Stimulated activated CD4-positive, alpha-beta T cell treated with anti-CD3 and anti-CD28 coated beads, TNF-alpha, amount 100 ng/mL, for 48 hours (primary cell): Measurements from ENCODE around the gene WNT16.
"Not testable (repeated sequence)": the region's sequence is repeated elsewhere in the genome, so short reads cannot be mapped to it uniquely, and the experiment has no call there.

Experiments used
- DNase-seq, 3 donors: peaks; one replicate each; pipeline ENCODE4 v3.0.0-alpha.2; 2020; ENCODE audit warnings: low read depth in 3 of 3

The WNT16 gene

DNA sequence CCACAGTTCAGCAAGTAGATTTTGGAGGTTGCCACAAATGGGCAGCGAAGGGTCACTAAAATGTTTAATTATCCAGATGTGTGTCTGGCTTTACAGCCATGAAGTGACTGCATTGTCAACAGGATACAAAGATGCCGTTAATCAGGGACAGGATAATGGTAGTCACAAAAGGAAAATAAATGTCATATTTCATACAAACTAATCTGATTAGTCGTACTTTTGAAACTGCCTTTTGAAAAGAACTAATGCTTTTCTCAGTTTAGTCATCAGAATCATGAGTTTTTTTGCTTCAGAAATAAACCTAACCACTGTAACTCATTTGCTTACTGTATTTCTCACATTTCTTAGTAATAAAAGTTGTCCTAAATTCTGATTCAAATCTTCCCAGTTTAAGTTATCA, 22.2 kb upstream of the WNT16 start:
- DNase-seq: no peak

- DNase-seq: no peak
Measured at GRCh38 chr7:121307021-121307574, 21.7 kb upstream of the WNT16 start.

- DNase-seq: no peak
Measured at GRCh38 chr7:121313220-121313792, 15.5 kb upstream of the WNT16 start.

GRCh38 chr7:121313793-121314676, 14.8 kb upstream of the WNT16 start:
- DNase-seq: no peak

DNA sequence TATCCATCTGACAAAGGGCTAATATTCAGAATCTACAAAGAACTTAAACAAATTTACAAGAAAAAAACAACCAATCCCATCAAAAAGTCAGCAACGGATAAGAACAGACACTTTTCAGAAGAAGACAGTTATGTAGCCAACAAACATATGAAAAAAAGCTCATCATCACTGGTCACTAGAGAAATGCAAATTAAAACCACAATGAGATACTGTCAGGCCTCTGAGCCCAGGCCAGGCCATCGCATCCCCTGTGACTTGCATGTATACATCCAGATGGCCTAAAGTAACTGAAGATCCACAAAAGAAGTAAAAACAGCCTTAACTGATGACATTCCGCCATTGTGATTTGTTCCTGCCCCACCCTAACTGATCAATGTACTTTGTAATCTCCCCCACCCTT, 13.6 kb upstream of the WNT16 start:
- not testable (repeated sequence) for DNase-seq

DNA sequence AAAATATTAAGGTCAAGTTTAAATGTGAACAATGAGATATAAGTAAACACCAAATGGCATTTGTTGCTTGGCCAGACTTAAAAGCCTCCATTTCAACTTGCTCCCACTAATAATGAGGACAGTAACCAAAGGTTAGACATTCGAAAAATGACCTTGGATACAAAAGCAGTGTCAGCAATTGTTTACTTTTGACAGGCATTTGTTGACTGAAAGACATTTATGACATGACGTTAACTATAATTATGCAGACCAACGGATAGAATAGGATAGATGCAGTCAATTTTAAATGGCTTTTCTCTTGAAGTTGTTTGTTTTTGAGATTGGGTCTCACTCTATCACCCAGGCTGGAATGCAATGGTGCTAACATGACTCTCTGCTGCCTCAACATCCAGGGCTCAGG, 6.3 kb upstream of the WNT16 start:
- no peak for DNase-seq

GRCh38 chr7:121323515-121324302, 5.1 kb upstream of the WNT16 start:
- DNase-seq: no peak

- DNase-seq: no peak
Measured at GRCh38 chr7:121327671-121328070, 1.1 kb upstream of the WNT16 start.

GRCh38 chr7:121329191-121330052, 622 bp downstream of the WNT16 start:
- DNase-seq: peak in 1 of 3 donors; percentile 13

DNA sequence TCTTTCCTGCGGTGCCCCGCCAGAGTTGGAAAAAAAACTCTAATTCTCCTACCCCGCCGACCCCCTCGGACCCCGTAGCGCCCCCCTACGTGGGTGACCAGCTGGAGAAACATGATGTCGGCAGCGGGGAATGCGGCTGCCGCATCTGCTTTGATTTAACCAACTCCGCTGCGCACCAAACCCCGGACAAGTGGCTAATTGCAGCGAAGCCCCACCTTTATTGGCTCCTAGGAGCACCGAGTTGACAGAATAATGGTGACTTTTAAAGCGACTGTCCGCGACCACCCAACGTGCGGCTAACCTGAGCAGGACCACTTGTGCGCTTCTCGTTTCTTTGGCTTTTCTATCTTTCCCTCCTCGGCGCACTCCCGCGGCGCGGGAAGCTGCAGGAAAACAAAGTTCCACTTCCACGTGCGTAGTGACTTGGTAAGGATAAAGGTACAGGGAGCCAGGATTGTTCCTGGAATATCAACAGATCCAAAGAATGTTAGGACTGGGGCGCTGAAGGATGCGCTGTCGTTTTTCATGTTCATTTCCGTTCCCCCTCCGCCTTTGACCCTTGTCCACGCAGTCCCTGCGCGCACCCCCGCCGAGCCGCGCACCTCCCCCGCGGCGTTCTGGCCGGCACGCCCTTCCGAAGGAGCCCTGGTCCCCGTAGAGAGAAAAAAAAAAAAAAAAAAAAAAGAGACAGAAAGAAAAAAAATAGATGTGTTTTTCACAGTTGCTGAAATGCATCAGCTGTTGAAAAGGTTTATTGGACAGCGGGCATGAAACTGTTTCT, 1.4 kb downstream of the WNT16 start:
- DNase-seq: no peak

GRCh38 chr7:121331048-121331447, 2.2 kb downstream of the WNT16 start:
- DNase-seq: no peak

GRCh38 chr7:121331574-121331973, 2.8 kb downstream of the WNT16 start:
- DNase-seq: no peak

GRCh38 chr7:121334376-121334775, 5.6 kb downstream of the WNT16 start:
- DNase-seq: no peak

DNA sequence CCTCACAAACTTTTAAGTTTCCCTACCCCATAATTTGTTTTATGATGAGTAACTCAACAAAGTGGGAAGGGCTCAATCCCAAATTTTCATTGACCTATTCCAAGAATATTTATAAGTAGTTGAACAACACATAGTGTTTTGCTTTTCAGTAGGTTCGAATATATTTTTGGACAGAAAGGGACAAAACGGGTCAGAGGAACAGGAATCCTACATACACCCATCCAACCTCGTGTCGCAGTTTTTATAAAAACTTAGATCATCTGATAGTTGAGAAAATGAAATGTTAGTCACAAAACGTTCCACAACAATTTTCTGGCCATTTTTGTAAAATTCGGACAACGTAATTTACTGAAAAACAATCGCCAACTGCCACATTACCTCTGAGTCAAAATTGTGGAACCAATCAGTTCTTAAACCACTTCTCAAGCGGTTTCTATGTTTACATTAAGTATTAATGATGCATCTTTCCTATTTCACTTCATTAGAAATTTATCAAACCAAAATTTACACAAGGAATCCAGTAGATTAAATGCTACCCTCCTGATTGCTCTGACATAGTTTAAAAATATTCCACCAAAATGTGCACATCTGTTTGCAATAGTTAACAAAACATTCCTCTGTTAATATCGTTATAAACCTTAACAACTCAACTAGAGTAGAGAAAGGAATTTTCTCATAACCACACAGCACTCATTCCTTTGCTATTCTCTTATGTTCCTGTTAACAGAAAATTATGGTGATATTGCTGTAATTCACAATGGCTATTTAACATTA, 6.3 kb downstream of the WNT16 start:
- no peak for DNase-seq

- no peak for DNase-seq
Measured at GRCh38 chr7:121336579-121336978, 7.8 kb downstream of the WNT16 start.

DNA sequence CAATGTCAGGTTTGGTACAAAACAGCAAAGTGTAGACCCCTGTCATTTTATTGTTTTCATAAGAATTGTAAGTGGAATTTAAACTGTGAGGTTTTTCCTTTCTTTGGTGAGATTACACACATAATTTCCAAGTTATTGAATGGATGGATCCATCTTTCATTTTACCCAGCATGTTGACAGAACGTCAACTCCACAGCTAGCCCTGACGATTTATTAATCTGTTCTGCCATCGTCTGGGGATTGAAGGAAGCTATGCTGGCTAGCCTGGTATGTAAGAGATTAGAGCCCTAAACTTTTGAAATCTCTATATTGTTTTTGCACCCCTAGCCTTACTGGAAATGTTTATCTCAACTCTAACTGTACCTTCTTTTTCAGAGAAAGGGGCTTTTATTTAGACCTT, 8.6 kb downstream of the WNT16 start:
- no peak for DNase-seq

DNA sequence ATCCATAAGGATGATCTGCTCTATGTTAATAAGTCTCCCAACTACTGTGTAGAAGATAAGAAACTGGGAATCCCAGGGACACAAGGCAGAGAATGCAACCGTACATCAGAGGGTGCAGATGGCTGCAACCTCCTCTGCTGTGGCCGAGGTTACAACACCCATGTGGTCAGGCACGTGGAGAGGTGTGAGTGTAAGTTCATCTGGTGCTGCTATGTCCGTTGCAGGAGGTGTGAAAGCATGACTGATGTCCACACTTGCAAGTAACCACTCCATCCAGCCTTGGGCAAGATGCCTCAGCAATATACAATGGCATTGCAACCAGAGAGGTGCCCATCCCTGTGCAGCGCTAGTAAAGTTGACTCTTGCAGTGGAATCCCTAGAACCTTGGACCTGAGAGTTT, 10.3 kb downstream of the WNT16 start:
- DNase-seq: no peak

- no peak for DNase-seq
Measured at GRCh38 chr7:121341933-121342332, 13.1 kb downstream of the WNT16 start.

- DNase-seq: no peak
Measured at GRCh38 chr7:121342631-121343030, 13.8 kb downstream of the WNT16 start.

DNA sequence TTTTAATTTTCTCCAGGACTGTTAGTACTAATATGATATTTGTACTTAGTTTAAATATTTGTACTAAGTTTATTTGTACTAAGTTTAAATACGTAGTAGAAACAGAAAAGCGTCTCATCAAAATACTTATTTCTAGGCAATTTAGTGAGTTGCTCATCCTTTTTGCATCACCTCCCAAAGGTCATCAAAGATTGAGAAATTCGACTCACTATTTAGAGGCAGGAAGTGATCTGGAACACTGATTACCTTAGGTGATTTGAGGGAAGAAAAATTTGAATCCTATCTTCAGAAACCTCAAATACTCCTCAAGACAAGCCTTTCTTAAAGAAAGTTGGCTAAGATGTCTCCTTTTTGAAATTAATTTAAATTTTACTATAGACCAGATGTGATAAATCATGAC, 14.5 kb downstream of the WNT16 start:
- no peak for DNase-seq
